ACC112 (cell line): Measurements from ENCODE around the gene CRYL1.

Experiments used
- H2AFZ ChIP-seq: fragments of 200-600 bp; sonication (generic); one replicate; pipeline ENCODE4 v1.6.0; 2017; ENCODE audit warnings: antibody characterized with exemption, low read length; ENCODE audit not compliant: unreplicated experiment
- H3K27ac ChIP-seq: fragments of 200-600 bp; sonication (generic); 2 replicates; pipeline ENCODE4 v1.5.1; 2014; ENCODE audit warnings: low read depth, mild to moderate bottlenecking, antibody characterized with exemption, low read length, moderate library complexity
- H3K27me3 ChIP-seq: fragments of 200-600 bp; sonication (generic); 2 replicates; pipeline ENCODE4 v1.6.1; 2014; ENCODE audit warnings: mild to moderate bottlenecking, antibody characterized with exemption, low read length, moderate library complexity, mixed read lengths; ENCODE audit not compliant: insufficient read depth
- H3K36me3 ChIP-seq: fragments of 200-600 bp; sonication (generic); 2 replicates; pipeline ENCODE4 v1.6.1; 2016; ENCODE audit warnings: mild to moderate bottlenecking, antibody characterized with exemption, low read length, moderate library complexity, mixed read lengths; ENCODE audit not compliant: insufficient read depth
- H3K4me1 ChIP-seq: fragments of 200-600 bp; sonication (generic); one replicate; pipeline ENCODE4 v1.6.1; 2016; ENCODE audit warnings: low read length, mixed read lengths; ENCODE audit not compliant: insufficient read depth, unreplicated experiment, control insufficient read depth
- H3K4me3 ChIP-seq: fragments of 200-600 bp; sonication (generic); 2 replicates; pipeline ENCODE4 v1.5.1; 2014; ENCODE audit warnings: mild to moderate bottlenecking, low read depth, low read length
- H3K79me2 ChIP-seq: fragments of 200-600 bp; sonication (generic); one replicate; pipeline ENCODE4 v1.6.0; 2016; ENCODE audit warnings: low read length; ENCODE audit not compliant: control insufficient read depth, unreplicated experiment, insufficient read depth

Gene CRYL1

GRCh38 chr13:20470136-20470535 lies 55.5 kb downstream of the CRYL1 start:
- Histone ChIP-seq H3K36me3 (no peaks in the 10 kb centered on the region), H3K27ac (no peak overlapping the region), H3K4me3 (no peak overlapping the region), H2AFZ (no peak overlapping the region), H3K27me3 (no peaks in the 10 kb centered on the region), H3K79me2 (no peaks in the 10 kb centered on the region), H3K4me1 (peaks cover 9% of the 10 kb centered on the region)

- peaks cover 16% of the 10 kb centered on the region for H3K4me1 ChIP-seq
Observed at GRCh38 chr13:20466371-20466770, 59.3 kb downstream of the CRYL1 start.

GRCh38 chr13:20465218-20465879 lies 60.3 kb downstream of the CRYL1 start:
- Histone ChIP-seq H3K36me3 (no peaks in the 10 kb centered on the region), H2AFZ (peak overlapping the region; percentile 73), H3K27me3 (no peaks in the 10 kb centered on the region)

More at GRCh38 chr13:20466371-20466770, 59.3 kb downstream of the CRYL1 start:
- no peak overlapping the region for H3K4me3 ChIP-seq
- H3K36me3 ChIP-seq, result no peaks in the 10 kb centered on the region
- H3K27me3 ChIP-seq, result no peaks in the 10 kb centered on the region
- H2AFZ ChIP-seq, result no peak overlapping the region
- H3K79me2 ChIP-seq, result no peaks in the 10 kb centered on the region
- H3K27ac ChIP-seq, result no peak overlapping the region

GRCh38 chr13:20462921-20463320 lies 62.7 kb downstream of the CRYL1 start:
- H2AFZ ChIP-seq, result no peak overlapping the region
- no peaks in the 10 kb centered on the region for H3K36me3 ChIP-seq
- H3K79me2 ChIP-seq, result no peaks in the 10 kb centered on the region
- peaks cover 16% of the 10 kb centered on the region for H3K4me1 ChIP-seq
- H3K4me3 ChIP-seq, result no peak overlapping the region
- H3K27me3 ChIP-seq, result no peaks in the 10 kb centered on the region
- H3K27ac ChIP-seq, result no peak overlapping the region

More at GRCh38 chr13:20465218-20465879, 60.3 kb downstream of the CRYL1 start:
- Histone ChIP-seq H3K79me2 (no peaks in the 10 kb centered on the region), H3K4me1 (peaks cover 16% of the 10 kb centered on the region), H3K27ac (no peak overlapping the region), H3K4me3 (peak overlapping the region; percentile 62)

- no peaks in the 10 kb centered on the region for H3K27me3 ChIP-seq
- no peak overlapping the region for H2AFZ ChIP-seq
- H3K4me3 ChIP-seq, result no peak overlapping the region
- H3K79me2 ChIP-seq, result no peaks in the 10 kb centered on the region
- no peak overlapping the region for H3K27ac ChIP-seq
- no peaks in the 10 kb centered on the region for H3K36me3 ChIP-seq
- peaks cover 16% of the 10 kb centered on the region for H3K4me1 ChIP-seq
Observed at GRCh38 chr13:20462533-20462915, 63.1 kb downstream of the CRYL1 start.

GRCh38 chr13:20461860-20462532 lies 63.7 kb downstream of the CRYL1 start:
- Histone ChIP-seq H3K36me3 (no peaks in the 10 kb centered on the region), H2AFZ (no peak overlapping the region)

GRCh38 chr13:20461481-20461859 lies 64.2 kb downstream of the CRYL1 start:
- H3K27ac ChIP-seq, result no peak overlapping the region
- H3K4me1 ChIP-seq, result peaks cover 16% of the 10 kb centered on the region
- no peaks in the 10 kb centered on the region for H3K79me2 ChIP-seq
- no peaks in the 10 kb centered on the region for H3K27me3 ChIP-seq
- H2AFZ ChIP-seq, result no peak overlapping the region
- H3K36me3 ChIP-seq, result no peaks in the 10 kb centered on the region
- no peak overlapping the region for H3K4me3 ChIP-seq

More at GRCh38 chr13:20461860-20462532, 63.7 kb downstream of the CRYL1 start:
- no peak overlapping the region for H3K27ac ChIP-seq
- H3K27me3 ChIP-seq, result no peaks in the 10 kb centered on the region
- H3K79me2 ChIP-seq, result no peaks in the 10 kb centered on the region
- no peak overlapping the region for H3K4me3 ChIP-seq
- peaks cover 16% of the 10 kb centered on the region for H3K4me1 ChIP-seq

- Histone ChIP-seq H3K36me3 (no peaks in the 10 kb centered on the region), H3K4me3 (no peak overlapping the region), H3K79me2 (no peaks in the 10 kb centered on the region), H3K4me1 (peaks cover 14% of the 10 kb centered on the region), H3K27me3 (no peaks in the 10 kb centered on the region), H2AFZ (no peak overlapping the region), H3K27ac (no peak overlapping the region)
Observed at GRCh38 chr13:20460761-20461160, 64.9 kb downstream of the CRYL1 start.

- H3K4me3 ChIP-seq, result no peak overlapping the region
- H3K79me2 ChIP-seq, result no peaks in the 10 kb centered on the region
- H3K36me3 ChIP-seq, result no peaks in the 10 kb centered on the region
- no peaks in the 10 kb centered on the region for H3K27me3 ChIP-seq
- H3K4me1 ChIP-seq, result peaks cover 4% of the 10 kb centered on the region
- H3K27ac ChIP-seq, result no peak overlapping the region
- no peak overlapping the region for H2AFZ ChIP-seq
Observed at GRCh38 chr13:20457670-20458069, 68.0 kb downstream of the CRYL1 start.

GRCh38 chr13:20456737-20457136 lies 68.9 kb downstream of the CRYL1 start:
- Histone ChIP-seq H2AFZ (no peak overlapping the region), H3K36me3 (no peaks in the 10 kb centered on the region), H3K27me3 (no peaks in the 10 kb centered on the region), H3K79me2 (no peaks in the 10 kb centered on the region), H3K27ac (no peak overlapping the region), H3K4me3 (no peak overlapping the region), H3K4me1 (peaks cover 4% of the 10 kb centered on the region)

- Histone ChIP-seq H2AFZ (no peak overlapping the region), H3K4me3 (no peak overlapping the region), H3K36me3 (no peaks in the 10 kb centered on the region), H3K27ac (no peak overlapping the region), H3K4me1 (no peaks in the 10 kb centered on the region), H3K79me2 (no peaks in the 10 kb centered on the region), H3K27me3 (no peaks in the 10 kb centered on the region)
Observed at GRCh38 chr13:20451397-20451796, 74.3 kb downstream of the CRYL1 start.
